Measurements from ENCODE around the gene TRIM13.

DNA sequence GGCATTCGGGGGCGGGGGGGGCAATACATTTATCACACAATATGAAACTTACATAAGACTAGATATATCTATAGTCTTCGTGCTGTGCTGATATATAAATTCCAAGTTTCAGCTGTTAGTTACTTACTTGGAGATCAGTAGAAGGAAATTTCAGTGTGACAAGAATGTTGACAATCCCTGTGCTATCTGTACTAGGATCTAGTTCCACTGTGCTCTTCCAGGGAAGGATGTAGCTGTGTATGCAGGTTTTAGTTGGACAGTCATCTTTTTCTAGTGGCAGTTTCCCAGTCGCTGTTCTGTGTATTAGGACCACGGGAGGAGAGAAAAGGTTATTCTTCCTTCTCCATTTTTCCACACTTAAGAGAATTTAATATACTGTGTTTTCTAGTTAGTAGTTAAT lies 3.2 kb upstream of the TRIM13 start:
- TF ChIP-seq, protein P1, sequence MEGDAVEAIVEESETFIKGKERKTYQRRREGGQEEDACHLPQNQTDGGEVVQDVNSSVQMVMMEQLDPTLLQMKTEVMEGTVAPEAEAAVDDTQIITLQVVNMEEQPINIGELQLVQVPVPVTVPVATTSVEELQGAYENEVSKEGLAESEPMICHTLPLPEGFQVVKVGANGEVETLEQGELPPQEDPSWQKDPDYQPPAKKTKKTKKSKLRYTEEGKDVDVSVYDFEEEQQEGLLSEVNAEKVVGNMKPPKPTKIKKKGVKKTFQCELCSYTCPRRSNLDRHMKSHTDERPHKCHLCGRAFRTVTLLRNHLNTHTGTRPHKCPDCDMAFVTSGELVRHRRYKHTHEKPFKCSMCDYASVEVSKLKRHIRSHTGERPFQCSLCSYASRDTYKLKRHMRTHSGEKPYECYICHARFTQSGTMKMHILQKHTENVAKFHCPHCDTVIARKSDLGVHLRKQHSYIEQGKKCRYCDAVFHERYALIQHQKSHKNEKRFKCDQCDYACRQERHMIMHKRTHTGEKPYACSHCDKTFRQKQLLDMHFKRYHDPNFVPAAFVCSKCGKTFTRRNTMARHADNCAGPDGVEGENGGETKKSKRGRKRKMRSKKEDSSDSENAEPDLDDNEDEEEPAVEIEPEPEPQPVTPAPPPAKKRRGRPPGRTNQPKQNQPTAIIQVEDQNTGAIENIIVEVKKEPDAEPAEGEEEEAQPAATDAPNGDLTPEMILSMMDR (IDR thresholded peaks at IDR 0.05), result no peak
- TF ChIP-seq EZH2 (IDR thresholded peaks at IDR 0.05; ENCODE audit: borderline replicate concordance, insufficient read depth, low read depth, low read length, poor library complexity, severe bottlenecking), result no peak
